Karpas-422 (cell line): ENCODE results near the gene HTD2. TPM values are rescaled to one million over a fixed set of nuclear protein-coding genes. Genes with fewer than 3 reads are reported as not detected.
"Not testable (repeated sequence)": the region's sequence is repeated elsewhere in the genome, so short reads cannot be mapped to it uniquely, and the experiment has no call there.

ENCODE experiments used
- DNase-seq: peaks from one replicate; pipeline ENCODE4 v3.0.0-alpha.2; 2015
- H2AFZ ChIP-seq: fragments of 200-600 bp; sonication (generic); 2 replicates; pipeline ENCODE4 v1.6.1; 2014; ENCODE audit warnings: antibody characterized with exemption, low read length, mixed read lengths
- H3K27ac ChIP-seq: fragments of 200-600 bp; sonication (generic); 2 replicates; pipeline ENCODE4 v1.5.1; 2014; ENCODE audit warnings: mild to moderate bottlenecking, low read length, moderate library complexity
- H3K27me3 ChIP-seq: fragments of 200-600 bp; sonication (generic); 2 replicates; pipeline ENCODE4 v1.6.1; 2014; ENCODE audit warnings: low read length, mixed read lengths
- H3K36me3 ChIP-seq: fragments of 200-600 bp; sonication (generic); 2 replicates; pipeline ENCODE4 v1.6.1; 2014; ENCODE audit warnings: low read length, mixed read lengths; ENCODE audit not compliant: insufficient read depth
- H3K4me1 ChIP-seq: fragments of 200-600 bp; sonication (generic); 2 replicates; pipeline ENCODE4 v1.6.1; 2014; ENCODE audit warnings: mild to moderate bottlenecking, low read length, mixed read lengths
- H3K4me2 ChIP-seq: fragments of 200-600 bp; sonication (generic); 2 replicates; pipeline ENCODE4 v1.6.1; 2014; ENCODE audit warnings: low read length, low read depth, mild to moderate bottlenecking; ENCODE audit not compliant: poor library complexity, severe bottlenecking
- H3K4me3 ChIP-seq: fragments of 200-600 bp; sonication (generic); 2 replicates; pipeline ENCODE4 v1.5.1; 2014; ENCODE audit warnings: mild to moderate bottlenecking, antibody characterized with exemption, low read length, mixed read lengths
- H3K79me2 ChIP-seq: fragments of 200-600 bp; sonication (generic); 2 replicates; pipeline ENCODE4 v1.6.1; 2014; ENCODE audit warnings: mild to moderate bottlenecking, low read length, mixed read lengths
- H3K9ac ChIP-seq: fragments of 200-600 bp; sonication (generic); 2 replicates; pipeline ENCODE4 v1.6.0; 2014; ENCODE audit warnings: low read length
- H3K9me2 ChIP-seq: fragments of 200-600 bp; sonication (generic), shearing (Covaris generic); replicated peaks from 2 replicates; pipeline ENCODE4 v1.6.0; 2014; ENCODE audit warnings: mild to moderate bottlenecking, low read length, moderate library complexity; ENCODE audit not compliant: insufficient read depth
- H3K9me3 ChIP-seq: fragments of 300-700, 200-600 bp; sonication (generic); 2 replicates; pipeline ENCODE4 v1.6.1; 2014; ENCODE audit warnings: low read length, mixed read lengths
- H4K20me1 ChIP-seq: fragments of 200-600 bp; sonication (generic); 2 replicates; pipeline ENCODE4 v1.6.1; 2014; ENCODE audit warnings: mild to moderate bottlenecking, antibody characterized with exemption, low read length, low read depth; ENCODE audit not compliant: insufficient read depth
- total RNA-seq: library from RNA; depleted of rRNA; stranded (reverse); fragments of >200 nt; shearing (Covaris generic); gene quantifications from 2 replicates; pipeline ENCODE4 v1.2.3, GENCODE V29; 2014; ENCODE audit warnings: low replicate concordance

HTD2 gene
- total RNA-seq, 1 experiment from 2014 or later, result 19.9 TPM

GRCh38 chr3:58339146-58339545 lies 32.8 kb downstream of the HTD2 start:
- not testable (repeated sequence) for DNase-seq, H3K27me3 ChIP-seq, H3K4me3 ChIP-seq, H3K9me3 ChIP-seq, H3K9me2 ChIP-seq, H4K20me1 ChIP-seq, H2AFZ ChIP-seq
- Histone ChIP-seq H3K9ac (peak overlapping the region; percentile 29), H3K4me1 (peaks cover 95% of the 10 kb centered on the region), H3K36me3 (peaks cover 65% of the 10 kb centered on the region), H3K4me2 (peak overlapping the region; percentile 61), H3K79me2 (peaks cover 98% of the 10 kb centered on the region), H3K27ac (peak overlapping the region; percentile 100)

- Histone ChIP-seq H3K27me3 (no peaks in the 10 kb centered on the region), H4K20me1 (no peaks in the 10 kb centered on the region; the same call in 1 of the 2 replicates), H3K9ac (peak overlapping the region; percentile 16; the same call in 1 of the 2 replicates), H3K36me3 (peaks cover 67% of the 10 kb centered on the region), H3K9me3 (no peaks in the 10 kb centered on the region), H3K4me1 (peaks cover 95% of the 10 kb centered on the region), H2AFZ (no peak overlapping the region), H3K79me2 (peaks cover 97% of the 10 kb centered on the region), H3K4me2 (peak overlapping the region; percentile 7), H3K27ac (peak overlapping the region; percentile 100), H3K4me3 (no peak overlapping the region), H3K9me2 (no peaks in the 10 kb centered on the region)
- no peak for DNase-seq
Measured at GRCh38 chr3:58340594-58341244, 34.4 kb downstream of the HTD2 start.

- H3K4me2 ChIP-seq, result peak overlapping the region; percentile 7
- H3K27ac ChIP-seq, result peak overlapping the region; percentile 100
- H3K79me2 ChIP-seq, result peaks cover 97% of the 10 kb centered on the region
- no peak overlapping the region for H2AFZ ChIP-seq
- DNase-seq, result no peak
- H3K9me3 ChIP-seq, result no peaks in the 10 kb centered on the region
- H4K20me1 ChIP-seq, result no peaks in the 10 kb centered on the region; the same call in 1 of the 2 replicates
- H3K4me3 ChIP-seq, result no peak overlapping the region
- 0 out of 2 replicates have a peak overlapping the region, but pooled peaks have one; percentile 2 for H3K9ac ChIP-seq
- no peaks in the 10 kb centered on the region for H3K27me3 ChIP-seq
- no peaks in the 10 kb centered on the region for H3K9me2 ChIP-seq
- peaks cover 64% of the 10 kb centered on the region for H3K36me3 ChIP-seq
- H3K4me1 ChIP-seq, result peaks cover 96% of the 10 kb centered on the region
Measured at GRCh38 chr3:58341376-58341775, 35.1 kb downstream of the HTD2 start.

- DNase-seq, result no peak
- peaks cover 51% of the 10 kb centered on the region for H3K36me3 ChIP-seq
- no peaks in the 10 kb centered on the region for H3K9me3 ChIP-seq
- H3K9me2 ChIP-seq, result no peaks in the 10 kb centered on the region
- H3K4me2 ChIP-seq, result peak overlapping the region; percentile 53
- H3K4me3 ChIP-seq, result no peak overlapping the region
- peaks cover 93% of the 10 kb centered on the region for H3K79me2 ChIP-seq
- no peaks in the 10 kb centered on the region; the same call in 1 of the 2 replicates for H4K20me1 ChIP-seq
- H3K9ac ChIP-seq, result peak overlapping the region; percentile 35; the same call in 1 of the 2 replicates
- H3K27ac ChIP-seq, result peak overlapping the region; percentile 100
- H2AFZ ChIP-seq, result no peak overlapping the region
- peaks cover 98% of the 10 kb centered on the region for H3K4me1 ChIP-seq
- no peaks in the 10 kb centered on the region for H3K27me3 ChIP-seq
Measured at GRCh38 chr3:58342676-58343075, 36.4 kb downstream of the HTD2 start.

- H3K9me3 ChIP-seq, result no peaks in the 10 kb centered on the region
- H3K36me3 ChIP-seq, result peaks cover 34% of the 10 kb centered on the region
- peaks cover 97% of the 10 kb centered on the region for H3K4me1 ChIP-seq
- DNase-seq, result no peak
- H3K4me3 ChIP-seq, result no peak overlapping the region
- no peaks in the 10 kb centered on the region for H3K9me2 ChIP-seq
- 0 out of 2 replicates have a peak overlapping the region, but pooled peaks have one; percentile 18 for H3K9ac ChIP-seq
- H3K27ac ChIP-seq, result peak overlapping the region; percentile 100
- H4K20me1 ChIP-seq, result no peaks in the 10 kb centered on the region; the same call in 1 of the 2 replicates
- peaks cover 73% of the 10 kb centered on the region for H3K79me2 ChIP-seq
- no peaks in the 10 kb centered on the region for H3K27me3 ChIP-seq
- H2AFZ ChIP-seq, result no peak overlapping the region
- H3K4me2 ChIP-seq, result peak overlapping the region; percentile 53
Measured at GRCh38 chr3:58345457-58345856, 39.1 kb downstream of the HTD2 start.

- Histone ChIP-seq H4K20me1 (no peaks in the 10 kb centered on the region; the same call in 1 of the 2 replicates), H3K9ac (peak overlapping the region; percentile 18; the same call in 1 of the 2 replicates), H3K9me3 (no peaks in the 10 kb centered on the region), H3K79me2 (peaks cover 71% of the 10 kb centered on the region), H3K27ac (peak overlapping the region; percentile 100), H3K36me3 (peaks cover 29% of the 10 kb centered on the region), H2AFZ (no peak overlapping the region), H3K27me3 (no peaks in the 10 kb centered on the region), H3K4me3 (no peak overlapping the region), H3K9me2 (no peaks in the 10 kb centered on the region), H3K4me1 (peaks cover 97% of the 10 kb centered on the region), H3K4me2 (peak overlapping the region; percentile 53)
- no peak for DNase-seq
Measured at GRCh38 chr3:58346368-58346767, 40.0 kb downstream of the HTD2 start.

- H2AFZ ChIP-seq, result no peak overlapping the region
- no peaks in the 10 kb centered on the region for H3K27me3 ChIP-seq
- no peaks in the 10 kb centered on the region; the same call in 1 of the 2 replicates for H4K20me1 ChIP-seq
- H3K9me2 ChIP-seq, result no peaks in the 10 kb centered on the region
- H3K27ac ChIP-seq, result peak overlapping the region; percentile 100
- H3K79me2 ChIP-seq, result peaks cover 71% of the 10 kb centered on the region
- peak overlapping the region; percentile 42 for H3K9ac ChIP-seq
- H3K4me2 ChIP-seq, result peak overlapping the region; percentile 46
- H3K36me3 ChIP-seq, result peaks cover 31% of the 10 kb centered on the region
- DNase-seq, result no peak
- H3K9me3 ChIP-seq, result no peaks in the 10 kb centered on the region
- H3K4me3 ChIP-seq, result no peak overlapping the region
- peaks cover 97% of the 10 kb centered on the region for H3K4me1 ChIP-seq
Measured at GRCh38 chr3:58347984-58348383, 41.7 kb downstream of the HTD2 start.

GRCh38 chr3:58349792-58350626 lies 43.7 kb downstream of the HTD2 start:
- Histone ChIP-seq H3K9ac (peak overlapping the region; percentile 90), H3K27me3 (no peaks in the 10 kb centered on the region), H3K79me2 (peaks cover 71% of the 10 kb centered on the region), H3K9me3 (no peaks in the 10 kb centered on the region), H3K4me3 (peak overlapping the region; percentile 63), H3K27ac (peak overlapping the region; percentile 100), H3K4me1 (peaks cover 97% of the 10 kb centered on the region), H3K9me2 (no peaks in the 10 kb centered on the region), H2AFZ (no peak overlapping the region), H4K20me1 (peaks cover 4% of the 10 kb centered on the region; the same call in 1 of the 2 replicates), H3K4me2 (peak overlapping the region; percentile 95), H3K36me3 (peaks cover 23% of the 10 kb centered on the region; the same call in 1 of the 2 replicates)
- DNase-seq, result peak; percentile 97
